Left ventricle myocardium inferior (tissue), 1 donor: ENCODE measurements around the gene MAP2. TPM values are rescaled to one million over a fixed set of nuclear protein-coding genes. Genes with fewer than 3 reads are reported as not detected.

Source experiments
- DNase-seq: peaks from one replicate; pipeline ENCODE4 v3.0.0-alpha.2; 2020
- H3K27ac ChIP-seq: fragments of 200-600 bp; replicated peaks from 2 replicates; pipeline ENCODE4 v1.8.0; 2021
- H3K27me3 ChIP-seq: fragments of 200-600 bp; 2 replicates; pipeline ENCODE4 v1.8.0; 2021; ENCODE audit warnings: low read depth
- H3K36me3 ChIP-seq: fragments of 200-600 bp; 2 replicates; pipeline ENCODE4 v1.8.0; 2021
- H3K4me1 ChIP-seq: fragments of 200-600 bp; 2 replicates; pipeline ENCODE4 v1.8.0; 2021
- H3K4me3 ChIP-seq: fragments of 200-600 bp; 2 replicates; pipeline ENCODE4 v1.8.0; 2021; ENCODE audit warnings: mild to moderate bottlenecking, moderate library complexity
- H3K9me3 ChIP-seq: fragments of 200-600 bp; replicated peaks from 2 replicates; pipeline ENCODE4 v1.8.0; 2021
- CTCF ChIP-seq: fragments of 200-600 bp; IDR thresholded peaks from 2 replicates; pipeline ENCODE4 v1.8.0; 2021; ENCODE audit warnings: antibody characterized with exemption, mild to moderate bottlenecking, borderline replicate concordance
- intact Hi-C: fragments of 100-400 bp; cut with micrococcal nuclease; formaldehyde crosslinking; loops from one replicate; pipeline ENCODE4 v1.11.0; 2022
- total RNA-seq: library from RNA; stranded (reverse); fragmentation: NEBNext Ultra II Directional; extraction: Animal tissue kit (Norgen Biotek cat#: 25700); gene quantifications from one replicate; pipeline ENCODE4 v1.2.1, GENCODE V29; 2021
- donor health status: DM: no; HTN: yes; CAD: no; lungs with severe emphysema.

The MAP2 gene
- total RNA-seq, 1 donor from 2014 or later = 6.2 TPM

- H3K27ac ChIP-seq = peak overlapping the region; percentile 91
- peaks cover 24% of the 10 kb centered on the region for H3K4me1 ChIP-seq
- H3K36me3 ChIP-seq = peaks cover 10% of the 10 kb centered on the region
- peak overlapping the region; percentile 49 for H3K4me3 ChIP-seq
- no peak for TF ChIP-seq CTCF
- intact Hi-C loops = no loop called here
- DNase-seq = no peak
- H3K9me3 ChIP-seq = peaks cover 72% of the 10 kb centered on the region
- H3K27me3 ChIP-seq = no peaks in the 10 kb centered on the region
Observed at GRCh38 chr2:209495855-209496585, 72.2 kb downstream of the MAP2 start.

- no peak for DNase-seq
Observed at GRCh38 chr2:209496586-209496982, 72.7 kb downstream of the MAP2 start.

GRCh38 chr2:209498614-209499013 is 74.8 kb downstream of the MAP2 start:
- Histone ChIP-seq H3K4me1 (peaks cover 24% of the 10 kb centered on the region), H3K9me3 (peaks cover 52% of the 10 kb centered on the region), H3K36me3 (peaks cover 10% of the 10 kb centered on the region), H3K27me3 (no peaks in the 10 kb centered on the region), H3K4me3 (no peak overlapping the region), H3K27ac (no peak overlapping the region)
- intact Hi-C loops = no loop called here
- DNase-seq = no peak
- TF ChIP-seq CTCF = no peak

More at GRCh38 chr2:209496586-209496982, 72.7 kb downstream of the MAP2 start:
- H3K27ac ChIP-seq = peak overlapping the region; percentile 91
- peaks cover 10% of the 10 kb centered on the region for H3K36me3 ChIP-seq
- intact Hi-C loops = no loop called here
- peak overlapping the region; percentile 49 for H3K4me3 ChIP-seq
- H3K9me3 ChIP-seq = peaks cover 67% of the 10 kb centered on the region
- no peaks in the 10 kb centered on the region for H3K27me3 ChIP-seq
- peaks cover 24% of the 10 kb centered on the region for H3K4me1 ChIP-seq
- TF ChIP-seq CTCF = no peak

- Histone ChIP-seq H3K4me3 (no peak overlapping the region), H3K9me3 (peaks cover 48% of the 10 kb centered on the region), H3K4me1 (peaks cover 24% of the 10 kb centered on the region), H3K27me3 (no peaks in the 10 kb centered on the region), H3K36me3 (peaks cover 10% of the 10 kb centered on the region), H3K27ac (no peak overlapping the region)
- no peak for TF ChIP-seq CTCF
- intact Hi-C loops = no loop called here
- no peak for DNase-seq
Observed at GRCh38 chr2:209499069-209499468, 75.2 kb downstream of the MAP2 start.

GRCh38 chr2:209501579-209501978 is 77.7 kb downstream of the MAP2 start:
- H3K27ac ChIP-seq = no peak overlapping the region
- intact Hi-C loops = no loop called here
- peaks cover 35% of the 10 kb centered on the region for H3K9me3 ChIP-seq
- no peak overlapping the region for H3K4me3 ChIP-seq
- no peaks in the 10 kb centered on the region for H3K27me3 ChIP-seq
- H3K36me3 ChIP-seq = peaks cover 10% of the 10 kb centered on the region
- TF ChIP-seq CTCF = no peak
- DNase-seq = no peak
- peaks cover 9% of the 10 kb centered on the region for H3K4me1 ChIP-seq
